ENCODE data around the gene CLEC9A. TPM values are rescaled to one million over a fixed set of nuclear protein-coding genes. Genes with fewer than 3 reads are reported as not detected.

Gene CLEC9A
- total RNA-seq, 4 donors from 2014 or later = not detected

DNA sequence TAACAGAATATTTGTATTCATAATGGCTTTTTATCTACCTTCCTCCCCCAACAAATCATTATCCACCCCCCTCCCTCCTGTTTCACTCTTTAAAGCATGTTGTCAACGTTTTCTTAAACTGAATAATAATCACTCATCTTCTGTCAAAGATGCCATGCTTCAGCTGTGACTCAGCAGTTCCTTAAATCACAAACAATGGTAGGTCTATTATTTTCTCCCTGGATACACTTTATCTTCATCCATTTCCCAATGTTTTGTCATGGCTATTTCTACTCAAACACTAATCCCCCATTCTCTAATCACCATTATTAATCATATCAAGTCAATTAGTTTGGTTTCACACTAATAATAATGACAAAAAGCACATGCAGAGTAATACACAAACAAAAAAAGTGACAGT is 13.6 kb upstream of the CLEC9A start:
- no peak for TF ChIP-seq CTCF (IDR thresholded peaks at IDR 0.05; ENCODE audit: low read depth)

GRCh38 chr12:10018386-10018785 is 12.1 kb upstream of the CLEC9A start:
- TF ChIP-seq CTCF (IDR thresholded peaks at IDR 0.05; ENCODE audit: low read depth) = no peak

GRCh38 chr12:10021342-10021741 is 9.1 kb upstream of the CLEC9A start:
- no peak for TF ChIP-seq CTCF (IDR thresholded peaks at IDR 0.05; ENCODE audit: low read depth)

DNA sequence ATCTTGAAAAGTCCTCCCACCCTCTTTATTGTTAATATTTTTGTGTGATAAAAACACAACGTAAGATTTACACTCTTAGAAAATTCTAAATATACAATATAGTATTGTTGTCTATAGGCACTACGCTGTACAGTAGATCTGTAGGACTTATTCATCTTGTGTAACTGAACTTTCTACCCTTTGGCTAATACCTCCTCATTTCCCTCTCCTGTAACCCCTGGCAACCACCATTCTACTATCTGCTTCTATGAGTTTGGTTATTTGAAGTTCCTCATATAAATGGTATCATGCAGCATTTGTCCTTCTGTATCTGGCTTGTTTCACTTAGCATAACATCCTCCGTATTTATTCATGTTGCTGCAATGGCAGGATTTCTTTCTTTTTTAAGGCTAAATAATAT is 5.2 kb upstream of the CLEC9A start:
- TF ChIP-seq CTCF (IDR thresholded peaks at IDR 0.05; ENCODE audit: low read depth) = no peak

DNA sequence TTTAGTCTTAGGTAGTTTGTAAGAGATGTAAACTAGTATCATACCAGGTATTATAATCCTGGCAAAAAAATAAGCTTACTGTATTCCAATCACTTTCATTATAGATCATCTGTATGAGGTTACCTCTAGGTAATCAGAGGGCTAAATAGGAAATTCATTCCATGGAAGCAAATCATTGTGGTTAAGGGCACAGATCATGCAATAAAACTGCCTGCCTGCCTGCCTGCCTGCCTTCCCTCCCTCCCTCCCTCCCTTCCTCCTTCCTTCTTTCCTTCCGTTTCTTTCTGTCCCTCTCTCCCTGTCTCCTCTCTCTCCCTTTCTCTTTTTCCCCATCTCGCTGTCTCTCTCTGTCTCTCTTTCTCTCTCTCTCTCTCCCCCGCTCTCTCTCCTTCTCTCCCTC is 3.2 kb upstream of the CLEC9A start:
- no peak for TF ChIP-seq CTCF (IDR thresholded peaks at IDR 0.05; ENCODE audit: low read depth)

- no peak for TF ChIP-seq CTCF (IDR thresholded peaks at IDR 0.05; ENCODE audit: low read depth)
Measured at GRCh38 chr12:10027721-10028120, 2.8 kb upstream of the CLEC9A start.

DNA sequence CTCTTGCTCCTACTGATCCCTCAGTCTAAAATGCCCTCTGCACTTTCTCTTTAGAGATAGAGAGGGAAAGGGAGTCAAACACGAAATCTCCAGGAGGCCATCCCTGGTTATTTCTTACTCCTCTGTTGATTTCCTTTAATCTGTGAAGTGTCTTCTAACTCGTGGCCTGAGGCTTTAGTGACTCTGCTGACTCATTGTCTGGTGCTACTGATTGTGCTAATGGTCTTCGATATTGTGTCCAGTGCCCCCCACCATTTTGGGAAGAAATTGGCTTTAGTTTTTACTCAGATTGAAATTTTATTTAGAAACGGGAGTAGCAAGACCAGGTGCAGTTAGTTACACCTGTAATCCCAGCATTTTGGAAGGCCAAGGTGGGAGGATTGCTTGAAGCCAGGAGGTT is 839 bp downstream of the CLEC9A start:
- no peak for TF ChIP-seq CTCF (IDR thresholded peaks at IDR 0.05; ENCODE audit: low read depth)

All from subcutaneous adipose tissue (tissue), 4 donors.